ENCODE measurements around the gene TMEM132D.

The TMEM132D gene

DNA sequence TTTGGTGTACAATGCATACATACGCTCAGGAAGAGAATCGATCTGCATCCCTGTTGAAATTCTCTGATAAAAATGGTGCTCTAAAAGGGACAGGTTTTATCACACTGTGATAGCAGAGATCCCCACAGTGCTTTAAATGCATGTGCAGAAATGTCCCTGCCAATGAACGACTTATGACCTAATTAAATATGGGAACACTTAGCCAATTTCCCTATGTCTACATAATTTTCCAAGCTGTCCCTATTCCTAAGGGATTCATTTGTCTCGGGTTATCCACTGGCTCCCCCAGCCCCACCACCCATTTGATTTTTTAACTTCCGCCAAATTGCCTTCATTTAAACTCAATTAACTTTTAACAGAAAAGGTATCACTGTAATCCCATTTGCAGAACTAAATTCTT lies 284.6 kb downstream of the TMEM132D start:
- TF ChIP-seq CTCF (IDR thresholded peaks at IDR 0.05; ENCODE audit: insufficient read depth, low read length, missing control alignments) = no peak
- POLR2A ChIA-PET = no interaction called here
- no peak overlapping the region for H3K4me3 ChIP-seq (ENCODE audit: low read depth, low read length)
- CTCF ChIA-PET = no interaction called here
- DNase-seq (ENCODE audit: low read depth, low spot score) = no peak

DNA sequence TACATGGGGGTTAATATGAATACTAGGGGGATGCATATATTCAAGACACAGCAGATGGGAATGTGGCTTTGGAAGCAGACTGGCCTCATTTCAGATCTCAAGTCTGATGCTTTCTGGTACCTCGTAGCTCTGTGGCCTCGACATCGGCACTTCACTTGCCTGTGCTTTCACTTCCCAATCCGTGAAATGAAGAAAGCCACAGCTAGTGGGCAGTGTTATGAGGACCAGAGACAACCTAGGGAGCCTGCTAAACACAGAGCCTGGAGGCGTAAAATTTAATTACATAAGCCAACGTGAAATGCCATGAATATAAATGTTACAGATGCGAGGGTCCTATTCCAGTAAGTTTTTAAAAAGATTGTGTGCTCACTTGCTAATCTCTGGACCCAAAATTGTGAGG lies 286.0 kb downstream of the TMEM132D start:
- TF ChIP-seq CTCF (IDR thresholded peaks at IDR 0.05; ENCODE audit: insufficient read depth, low read length, missing control alignments) = no peak
- ChIA-PET POLR2A (no interaction called here), CTCF (no interaction called here)
- no peak overlapping the region for H3K4me3 ChIP-seq (ENCODE audit: low read depth, low read length)
- DNase-seq (ENCODE audit: low read depth, low spot score) = no peak

- H3K4me3 ChIP-seq (ENCODE audit: low read depth, low read length) = no peak overlapping the region
- DNase-seq (ENCODE audit: low read depth, low spot score) = no peak
- ChIA-PET POLR2A (no interaction called here), CTCF (no interaction called here)
- TF ChIP-seq CTCF (IDR thresholded peaks at IDR 0.05; ENCODE audit: insufficient read depth, low read length, missing control alignments) = no peak
Observed at GRCh38 chr12:129615001-129615400, 288.8 kb downstream of the TMEM132D start.

DNA sequence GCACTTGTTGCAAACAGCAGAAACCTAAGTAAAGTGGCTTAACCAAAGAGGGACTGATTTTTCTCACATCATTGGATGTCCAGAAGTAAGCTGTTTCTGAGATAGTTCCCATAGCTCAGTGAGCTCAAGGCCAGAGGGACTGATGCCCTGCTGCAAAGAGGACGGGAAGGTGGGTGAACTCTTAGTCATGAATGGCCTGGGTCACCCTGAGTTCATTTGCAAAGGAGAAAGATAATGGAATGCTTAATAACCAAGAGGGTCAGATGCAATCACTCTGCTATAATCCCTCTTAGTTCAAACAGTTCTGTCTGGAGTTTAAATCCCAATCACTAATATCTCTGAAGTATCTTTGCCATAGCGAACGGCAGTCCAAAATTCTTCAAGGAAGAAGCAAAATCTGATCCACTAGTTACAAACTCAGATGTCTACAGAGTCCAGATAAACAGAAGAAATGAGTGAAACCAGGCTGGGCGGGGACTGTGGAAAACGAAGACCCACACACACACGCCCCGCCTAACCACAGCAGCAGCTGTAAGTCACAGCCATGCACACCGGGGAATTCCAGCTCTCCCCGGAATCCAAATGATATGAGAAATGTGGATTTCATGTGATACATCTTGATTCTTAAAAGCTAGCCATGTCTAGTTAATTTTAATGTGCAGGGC lies 289.5 kb downstream of the TMEM132D start:
- no peak for TF ChIP-seq CTCF (IDR thresholded peaks at IDR 0.05; ENCODE audit: insufficient read depth, low read length, missing control alignments)
- no peak overlapping the region for H3K4me3 ChIP-seq (ENCODE audit: low read depth, low read length)
- ChIA-PET CTCF (no interaction called here), POLR2A (no interaction called here)
- DNase-seq (ENCODE audit: low read depth, low spot score) = no peak

DNA sequence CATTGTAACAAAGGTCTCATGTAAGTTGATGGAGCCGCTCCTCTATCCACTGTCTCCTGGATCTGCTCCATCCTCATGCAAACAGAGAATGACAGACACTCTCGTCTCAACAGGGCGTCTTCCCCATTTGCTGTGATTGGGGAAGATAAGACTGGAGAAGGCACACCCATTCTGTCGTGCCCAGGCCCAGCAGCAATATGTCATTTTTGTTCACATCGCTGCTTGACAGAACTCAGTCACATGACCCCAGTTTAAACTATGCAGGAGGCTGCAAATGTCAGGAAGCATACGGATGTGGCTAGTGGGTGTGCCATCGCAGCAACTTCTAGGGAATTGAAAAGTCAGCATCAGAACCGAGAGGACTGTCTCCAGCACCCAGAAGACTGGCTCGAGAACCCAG lies 290.5 kb downstream of the TMEM132D start:
- CTCF ChIA-PET = no interaction called here
- DNase-seq (ENCODE audit: low read depth, low spot score) = no peak
- POLR2A ChIA-PET = no interaction called here
- TF ChIP-seq CTCF (IDR thresholded peaks at IDR 0.05; ENCODE audit: insufficient read depth, low read length, missing control alignments) = no peak
- H3K4me3 ChIP-seq (ENCODE audit: low read depth, low read length) = no peak overlapping the region

DNA sequence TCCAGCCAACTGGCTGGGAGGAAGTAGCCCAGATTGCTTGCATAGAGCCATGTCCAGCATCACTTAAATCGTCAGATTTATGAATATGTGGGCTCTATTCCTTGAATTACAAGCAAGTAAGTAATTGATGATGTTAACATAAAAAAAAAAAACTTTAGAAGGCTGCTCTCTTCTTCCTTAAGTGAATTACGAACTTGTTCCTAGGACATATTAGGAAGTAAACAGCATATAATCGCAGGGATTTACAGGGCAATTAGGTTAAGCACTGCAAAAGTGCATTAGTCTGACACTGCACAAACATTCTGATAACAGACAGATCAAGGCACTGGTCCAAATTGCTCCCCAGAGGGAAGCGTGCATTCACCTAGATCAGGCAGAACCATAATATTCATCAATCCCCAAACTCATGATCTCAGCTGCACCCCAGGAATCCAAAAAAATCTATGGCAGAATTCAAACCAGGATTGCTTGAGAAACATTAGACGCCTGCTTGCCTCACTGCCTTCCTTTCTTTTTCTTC lies 293.2 kb downstream of the TMEM132D start:
- DNase-seq (ENCODE audit: low read depth, low spot score) = no peak
- no peak overlapping the region for H3K4me3 ChIP-seq (ENCODE audit: low read depth, low read length)
- ChIA-PET CTCF (no interaction called here), POLR2A (no interaction called here)
- TF ChIP-seq CTCF (IDR thresholded peaks at IDR 0.05; ENCODE audit: insufficient read depth, low read length, missing control alignments) = no peak
